PC-3 (cell line): ENCODE measurements around the gene PCDHGB4. TPM values are rescaled to one million over a fixed set of nuclear protein-coding genes. Genes with fewer than 3 reads are reported as not detected.
"Not testable (repeated sequence)": the region's sequence is repeated elsewhere in the genome, so short reads cannot be mapped to it uniquely, and the experiment has no call there.

Experiments used
- ATAC-seq: fragments of 200-7000 bp; cut with Tn5 transposase; 2 replicates; pipeline ENCODE4 v1.9.1; 2020; ENCODE audit warnings: mild to moderate bottlenecking, moderate library complexity
- BruUV-seq: library from RNA; stranded (reverse); fragments of 400-500 nt; replicated peaks from 2 replicates; lab custom pipeline; 2021; lab: Mats Ljungman, UMichigan
- CTCF ChIA-PET: fragments of 300-600 bp; sonication (Branson Sonifier 250); formaldehyde crosslinking; loops from one replicate; lab custom pipeline; 2022; ENCODE audit warnings: antibody characterized with exemption; lab: Charles Lee
- POLR2A ChIA-PET: fragments of 300-600 bp; sonication (Branson Sonifier 250); formaldehyde crosslinking; loops from one replicate; lab custom pipeline; 2022; ENCODE audit warnings: antibody characterized with exemption; ENCODE audit not compliant: unreplicated experiment; lab: Charles Lee
- DNase-seq: peaks from one replicate; pipeline ENCODE4 v3.0.0-alpha.2; 2015
- H2AFZ ChIP-seq: fragments of 300-600 bp; sonication (generic); 2 replicates; pipeline ENCODE4 v1.6.0; 2016; ENCODE audit warnings: antibody characterized with exemption, low read length
- H3F3A ChIP-seq: fragments of 300-600 bp; sonication (generic); one replicate; pipeline ENCODE4 v1.6.0; 2017; ENCODE audit warnings: antibody characterized with exemption, low read length, control low read depth, mild to moderate bottlenecking; ENCODE audit not compliant: unreplicated experiment
- H3K27ac ChIP-seq: fragments of 300-600 bp; sonication (generic); 2 replicates; pipeline ENCODE4 v1.5.1; 2016; ENCODE audit warnings: mild to moderate bottlenecking, low read length
- H3K27me3 ChIP-seq: fragments of 300-600 bp; sonication (generic); 2 replicates; pipeline ENCODE4 v1.6.1; 2016; ENCODE audit warnings: low read length, mixed read lengths
- H3K36me3 ChIP-seq: fragments of 300-600 bp; sonication (generic); 2 replicates; pipeline ENCODE4 v1.6.1; 2016; ENCODE audit warnings: low read depth, mixed run types, low read length, mixed read lengths
- H3K4me1 ChIP-seq: fragments of 300-600 bp; sonication (generic); 2 replicates; pipeline ENCODE4 v1.5.1; 2016; ENCODE audit warnings: low read length; ENCODE audit not compliant: insufficient read depth
- H3K4me2 ChIP-seq: fragments of 300-600 bp; sonication (generic); 2 replicates; pipeline ENCODE4 v1.6.0; 2016; ENCODE audit warnings: low read length
- H3K4me3 ChIP-seq: fragments of 300-600 bp; sonication (generic); 2 replicates; pipeline ENCODE4 v1.5.1; 2016; ENCODE audit warnings: mild to moderate bottlenecking, low read length, mixed read lengths
- H3K79me2 ChIP-seq: fragments of 300-600 bp; sonication (generic); 2 replicates; pipeline ENCODE4 v1.6.1; 2017; ENCODE audit warnings: low read length, mixed read lengths
- H3K9ac ChIP-seq: fragments of 300-600 bp; sonication (generic); 2 replicates; pipeline ENCODE4 v1.6.0; 2016; ENCODE audit warnings: mild to moderate bottlenecking, low read length
- H3K9me2 ChIP-seq: fragments of 300-600 bp; sonication (generic); replicated peaks from 2 replicates; pipeline ENCODE4 v1.6.1; 2016; ENCODE audit warnings: mixed run types, low read length, mixed read lengths
- H3K9me3 ChIP-seq: fragments of 300-600 bp; sonication (generic); 2 replicates; pipeline ENCODE4 v1.6.1; 2016; ENCODE audit warnings: low read length, mixed read lengths
- H4K20me1 ChIP-seq: fragments of 300-600 bp; sonication (generic); 2 replicates; pipeline ENCODE4 v1.6.1; 2016; ENCODE audit warnings: low read length, mixed read lengths
- CTCF ChIP-seq: fragments of 300-600 bp; sonication (generic); conservative IDR thresholded peaks from 2 replicates; pipeline ENCODE4 v1.5.1; 2017; ENCODE audit warnings: antibody characterized with exemption, low read depth, mild to moderate bottlenecking, low read length
- EZH2 ChIP-seq: fragments of 300-600 bp; sonication (generic); IDR thresholded peaks from one replicate; pipeline ENCODE4 v1.6.1; 2017; ENCODE audit warnings: antibody characterized with exemption, mild to moderate bottlenecking, low read length; ENCODE audit not compliant: unreplicated experiment
- EZH2phosphoT487 ChIP-seq: fragments of 300-600 bp; sonication (generic); IDR thresholded peaks from 2 replicates; pipeline ENCODE4 v1.6.1; 2018; ENCODE audit warnings: mild to moderate bottlenecking, antibody characterized with exemption, low read length, borderline replicate concordance
- intact Hi-C: fragments of 100-400 bp; cut with micrococcal nuclease; formaldehyde crosslinking; loops from 2 replicates; pipeline ENCODE4 v1.9.0; 2023
- total RNA-seq: library from RNA; depleted of rRNA; stranded (reverse); fragments of >200 nt; gene quantifications from 2 replicates; pipeline ENCODE4 v1.2.3, GENCODE V29; 2014

The PCDHGB4 gene
- total RNA-seq, 1 experiment from 2014 or later = 0.73 TPM

- H3F3A ChIP-seq = no peaks in the 10 kb centered on the region
- no peak overlapping the region for H3K9ac ChIP-seq
- 0 out of 2 replicates have a peak, but pooled peaks cover 6% of the 10 kb centered on the region for H3K9me3 ChIP-seq
- H3K4me2 ChIP-seq = no peak overlapping the region
- ChIA-PET POLR2A (no interaction called here), CTCF (no interaction called here)
- H3K4me3 ChIP-seq = no peak overlapping the region
- DNase-seq (no peak), ATAC-seq (no peak)
- H3K27me3 ChIP-seq = no peaks in the 10 kb centered on the region
- no peaks in the 10 kb centered on the region for H3K36me3 ChIP-seq
- no peaks in the 10 kb centered on the region for H4K20me1 ChIP-seq
- TF ChIP-seq EZH2 (no peak), CTCF (no peak), EZH2phosphoT487 (no peak)
- no peak overlapping the region for H2AFZ ChIP-seq
- no peaks in the 10 kb centered on the region for H3K9me2 ChIP-seq
- H3K79me2 ChIP-seq = no peaks in the 10 kb centered on the region
- H3K4me1 ChIP-seq = no peaks in the 10 kb centered on the region
- intact Hi-C loops = no loop called here
- no peak overlapping the region for H3K27ac ChIP-seq
- BruUV-seq = no TSS peak
These were observed 5.8 kb downstream of the PCDHGB4 start for GRCh38 chr5:141393267-141393666.

GRCh38 chr5:141394401-141395187, 7.1 kb downstream of the PCDHGB4 start:
- BruUV-seq, ATAC-seq, CTCF ChIA-PET: not testable (repeated sequence)

GRCh38 chr5:141397756-141398551, 10.5 kb downstream of the PCDHGB4 start, which contains the start of gene PCDHGB5:
Gene PCDHGB5, plus strand, starts transcription at chr5:141397947. Its CDS starts 181 bp downstream, at chr5:141398128.
- intact Hi-C loops = loop anchor here (1.0 to 5.0 kb wide), 5 partner anchors 33 to 166 kb away; partner anchors contain the start of gene PCDHGA5
- not testable (repeated sequence) for H3F3A ChIP-seq, H3K9me2 ChIP-seq, H3K27ac ChIP-seq, H3K9me3 ChIP-seq, H3K36me3 ChIP-seq, H3K4me1 ChIP-seq, H3K27me3 ChIP-seq, H4K20me1 ChIP-seq, H3K79me2 ChIP-seq
- TF ChIP-seq CTCF = peak; percentile 65
- ChIA-PET POLR2A (interaction anchor here (0.7 kb wide), 1 partner anchor 166 kb away, joined by 5 read pairs; no protein-coding TSS in a partner anchor), CTCF (interaction anchor here (0.6 to 2.4 kb wide), 5 partner anchors 19 to 163 kb away, joined by 3 to 8 read pairs (median 4); partner anchors contain the start of gene PCDHGA5)
- Histone ChIP-seq H2AFZ (peak within 1 kb of the TSS; percentile 73; the same call in 1 of the 2 replicates), H3K9ac (peak within 1 kb of the TSS; percentile 59), H3K4me2 (peak within 1 kb of the TSS; percentile 70), H3K4me3 (peak within 1 kb of the TSS; percentile 64)
- DNase-seq (peak; percentile 68), ATAC-seq (peak; percentile 98)
- TSS peak; percentile 66 for BruUV-seq

More at GRCh38 chr5:141394401-141395187, 7.1 kb downstream of the PCDHGB4 start:
- H3K9me2 ChIP-seq, H3K36me3 ChIP-seq, H2AFZ ChIP-seq, H3K79me2 ChIP-seq, H3K4me2 ChIP-seq, H3K4me3 ChIP-seq, H3K9ac ChIP-seq, DNase-seq, POLR2A ChIA-PET, H3K9me3 ChIP-seq, H3K27me3 ChIP-seq, H3K27ac ChIP-seq, H3F3A ChIP-seq, H3K4me1 ChIP-seq, H4K20me1 ChIP-seq: not testable (repeated sequence)
- intact Hi-C loops = loop anchor here (5.0 kb wide), 1 partner anchor 113 kb away; no protein-coding TSS in a partner anchor
